ENCODE measurements around the gene BNIP2. TPM values are rescaled to one million over a fixed set of nuclear protein-coding genes. Genes with fewer than 3 reads are reported as not detected.

BNIP2 gene
- total RNA-seq, 1 experiment from 2014 or later, result 43.5 TPM

GRCh38 chr15:59674361-59674877 lies 14.7 kb downstream of the BNIP2 start:
- no peaks in the 10 kb centered on the region for H3K4me1 ChIP-seq (ENCODE audit: insufficient read depth, low read length)
- no peak overlapping the region for H3K23ac ChIP-seq (ENCODE audit: insufficient read length, low read depth, low read length)
- H4K5ac ChIP-seq (ENCODE audit: insufficient read length, low read depth, low read length), result no peak overlapping the region
- Mint-ChIP-seq H3K9me3 (no peaks in the 10 kb centered on the region), H3K27me3 (ENCODE audit: low read depth) (no peaks in the 10 kb centered on the region), H3K4me1 (no peaks in the 10 kb centered on the region), H3K27ac (no peak overlapping the region), H3K4me3 (no peak overlapping the region), H3K36me3 (ENCODE audit: insufficient read depth in 1 of 3, low read depth in 3 of 3) (peaks cover 33 to 86% (median 73%) of the 10 kb centered on the region in 3 experiments)
- H3K79me1 ChIP-seq (ENCODE audit: insufficient read depth, low read depth, low read length, poor library complexity, severe bottlenecking), result no peaks in the 10 kb centered on the region
- no peak overlapping the region for H2AK5ac ChIP-seq (ENCODE audit: insufficient read length, low read length)
- H3K9me3 ChIP-seq (ENCODE audit: control insufficient read depth, low read depth, low read length), result no peaks in the 10 kb centered on the region
- no peak overlapping the region for H4K91ac ChIP-seq (ENCODE audit: insufficient read length, low read depth, low read length)
- DNase-seq, result no peak
- no peak overlapping the region for H2BK5ac ChIP-seq (ENCODE audit: insufficient read length, low read length)
- H4K20me1 ChIP-seq (ENCODE audit: control insufficient read depth, insufficient read depth, insufficient read length), result no peaks in the 10 kb centered on the region
- no CpG with 5 or more reads among the region's 3 CpGs for WGBS (ENCODE audit: extremely low coverage, insufficient read length, low lambda C conversion rate)
- H2BK12ac ChIP-seq (ENCODE audit: insufficient read length, low read depth, low read length), result no peak overlapping the region
- no peak overlapping the region for H3K9ac ChIP-seq (ENCODE audit: extremely low read depth, insufficient read length, low read length)
- no peak overlapping the region for H2BK15ac ChIP-seq (ENCODE audit: low read depth, low read length)
- no peak overlapping the region for H3K18ac ChIP-seq (ENCODE audit: insufficient read length, low read depth, low read length)
- no peaks in the 10 kb centered on the region for H3K23me2 ChIP-seq (ENCODE audit: insufficient read length, low read depth, low read length, poor library complexity, severe bottlenecking)
- H3K79me2 ChIP-seq (ENCODE audit: insufficient read depth, low read length), result no peaks in the 10 kb centered on the region
- no peak overlapping the region for H2AFZ ChIP-seq (ENCODE audit: low read length)
- H2BK120ac ChIP-seq (ENCODE audit: low read depth, low read length, poor library complexity, severe bottlenecking), result no peak overlapping the region
- no peak overlapping the region for H4K8ac ChIP-seq (replicated peaks; ENCODE audit: insufficient read length, low read depth, low read length)
- no peak for TF ChIP-seq CTCF (conservative IDR thresholded peaks at IDR 0.05)
- H3K4me2 ChIP-seq (ENCODE audit: insufficient read depth, insufficient read length, low read length), result no peak overlapping the region
- H3K27ac ChIP-seq (ENCODE audit: insufficient read length, low read depth, low read length), result no peak overlapping the region
- no peak overlapping the region for H3K14ac ChIP-seq (ENCODE audit: insufficient read depth, low read length)
- no peak overlapping the region for H3K4ac ChIP-seq (ENCODE audit: low read depth, low read length)
- H2BK20ac ChIP-seq (ENCODE audit: low read depth, low read length, poor library complexity, severe bottlenecking), result no peak overlapping the region
- no peaks in the 10 kb centered on the region for H3K27me3 ChIP-seq (ENCODE audit: insufficient read depth, low read length)
- no peak overlapping the region for H3K56ac ChIP-seq (ENCODE audit: insufficient read length, low read depth, low read length)
- no peak overlapping the region for H3T11ph ChIP-seq (ENCODE audit: low read length)
